Spleen (tissue), 7 donors: Measurements from ENCODE around the gene IKBKE.

Experiments used
- CTCF ChIP-seq, 11 experiments: fragments of 200-600 bp in 7 of 11; fragments of 450-650 bp in 4 of 11; sonication (generic) in 4 of 11; IDR thresholded peaks in 8 of 11; conservative IDR thresholded peaks in 3 of 11; 1 replicate in 7 of 11; 2 replicates in 4 of 11; pipeline versions ENCODE4 v1.4.0 to v1.8.0; 2016 to 2021; ENCODE audit warnings: antibody characterized with exemption in 11 of 11, inconsistent platforms in 4 of 11, mild to moderate bottlenecking in 1 of 11
- POLR2AphosphoS5 ChIP-seq, 3 donors: sonication (generic); formaldehyde crosslinking; IDR thresholded peaks; one replicate each; pipeline ENCODE4 v1.5.1; 2017; ENCODE audit warnings: antibody characterized with exemption in 3 of 3
- donor health status: DM: no; HTN: no; CAD: no; lungs with moderate emphysema.
- donor health status: DM: no; HTN: no; CAD: no.
- donor health status: DM: no; HTN: no; CAD: no.

DNA sequence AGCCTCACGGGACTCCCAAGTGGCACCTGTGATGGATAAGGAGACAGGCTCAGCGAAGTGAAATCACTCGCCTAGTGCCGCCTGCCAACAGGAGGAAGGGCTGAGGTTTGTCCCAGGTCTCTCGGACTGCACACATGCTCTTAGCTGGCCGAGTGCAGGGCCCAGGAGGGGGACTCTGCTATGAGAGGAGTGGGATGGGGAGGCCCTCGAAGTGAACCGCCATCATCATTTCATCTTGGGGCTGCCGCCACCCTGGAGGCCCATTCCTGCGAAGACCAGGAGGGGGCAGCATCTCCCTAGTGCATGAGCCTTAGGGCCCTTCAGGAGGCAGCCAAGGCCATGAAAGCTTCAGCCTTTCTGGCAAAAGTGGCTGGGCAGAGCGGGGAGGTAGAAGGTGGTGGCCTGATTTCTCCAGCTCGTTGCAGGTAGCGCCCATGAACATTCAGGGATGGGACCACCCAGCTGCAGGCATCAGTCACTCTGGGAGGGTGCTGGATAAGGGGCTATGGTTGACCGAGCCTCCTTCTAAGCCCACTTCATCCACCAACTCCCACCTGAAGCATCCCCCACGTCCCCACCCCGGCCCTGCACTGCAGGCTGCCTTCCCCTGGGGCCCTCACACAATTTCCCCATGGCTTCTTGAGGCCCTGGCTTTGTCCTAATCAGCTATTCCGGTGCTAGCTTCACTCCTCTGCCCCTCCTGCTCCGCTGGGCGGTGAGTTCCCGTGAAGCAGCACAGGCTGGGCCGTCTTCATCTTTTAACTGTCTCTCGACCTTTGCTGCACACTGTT is 19.9 kb downstream of the IKBKE start:
- TF ChIP-seq CTCF (IDR thresholded peaks at IDR 0.05 in 8 of 11, conservative IDR thresholded peaks at IDR 0.05 in 3 of 11): peak; percentile 78 to 94 (median 88)
- TF ChIP-seq POLR2AphosphoS5 (IDR thresholded peaks at IDR 0.05): peak; percentile 56 to 62 (median 58)
